ENCODE data around the gene IL17A.
A peak's percentile ranks its signal among the peaks of the same experiment; 100 is the strongest.

The IL17A gene

GRCh38 chr6:52217761-52218160 is 31.6 kb downstream of the IL17A start:
- no peak for DNase-seq

- DNase-seq, result no peak
Measured at GRCh38 chr6:52221302-52221701, 35.1 kb downstream of the IL17A start.

- DNase-seq, result no peak
Measured at GRCh38 chr6:52227495-52227894, 41.3 kb downstream of the IL17A start.

GRCh38 chr6:52230685-52231084 is 44.5 kb downstream of the IL17A start:
- no peak for DNase-seq

GRCh38 chr6:52231406-52232127 is 45.4 kb downstream of the IL17A start:
- peak; percentile 8 for DNase-seq

GRCh38 chr6:52233005-52233404 is 46.8 kb downstream of the IL17A start:
- no peak for DNase-seq

- DNase-seq, result no peak
Measured at GRCh38 chr6:52233975-52234823, 48.0 kb downstream of the IL17A start.
